GM23248 (cell line): ENCODE results near the gene CTNND2. TPM values are rescaled to one million over a fixed set of nuclear protein-coding genes. Genes with fewer than 3 reads are reported as not detected.

ENCODE experiments used
- DNase-seq: peaks from one replicate; pipeline ENCODE4 v3.0.0-alpha.2; 2015
- H2AFZ ChIP-seq: fragments of 200-600 bp; sonication (generic); 2 replicates; pipeline ENCODE4 v1.6.1; 2016; ENCODE audit warnings: antibody characterized with exemption
- H3F3A ChIP-seq: fragments of 200-600 bp; sonication (generic); 2 replicates; pipeline ENCODE4 v1.6.1; 2016; ENCODE audit warnings: mild to moderate bottlenecking, antibody characterized with exemption, mixed run types; ENCODE audit not compliant: insufficient read depth
- H3K27ac ChIP-seq: fragments of 200-600 bp; sonication (generic); 2 replicates; pipeline ENCODE4 v1.5.1; 2016; ENCODE audit warnings: mild to moderate bottlenecking
- H3K27me3 ChIP-seq: fragments of 200-600 bp; sonication (generic); replicated peaks from 2 replicates; pipeline ENCODE4 v1.6.1; 2016; ENCODE audit warnings: mild to moderate bottlenecking; ENCODE audit not compliant: insufficient read depth
- H3K36me3 ChIP-seq: fragments of 200-600 bp; sonication (generic); 2 replicates; pipeline ENCODE4 v1.6.1; 2016; ENCODE audit warnings: low read depth, mild to moderate bottlenecking
- H3K4me1 ChIP-seq: fragments of 200-600 bp; sonication (generic); 2 replicates; pipeline ENCODE4 v1.6.1; 2016; ENCODE audit warnings: mild to moderate bottlenecking; ENCODE audit not compliant: insufficient read depth
- H3K4me2 ChIP-seq: fragments of 200-600 bp; sonication (generic); one replicate; pipeline ENCODE4 v1.6.1; 2016; ENCODE audit warnings: mild to moderate bottlenecking; ENCODE audit not compliant: unreplicated experiment
- H3K4me3 ChIP-seq: fragments of 200-600 bp; sonication (generic); 2 replicates; pipeline ENCODE4 v1.5.1; 2016; ENCODE audit warnings: mild to moderate bottlenecking
- H3K79me2 ChIP-seq: fragments of 200-600 bp; sonication (generic); 2 replicates; pipeline ENCODE4 v1.6.1; 2016; ENCODE audit warnings: mild to moderate bottlenecking; ENCODE audit not compliant: insufficient read depth
- H3K9ac ChIP-seq: fragments of 200-600 bp; sonication (generic); 2 replicates; pipeline ENCODE4 v1.6.1; 2016; ENCODE audit warnings: mild to moderate bottlenecking
- H3K9me2 ChIP-seq: fragments of 200-600 bp; sonication (generic); 2 replicates; pipeline ENCODE4 v1.6.1; 2016; ENCODE audit warnings: mixed run types, mild to moderate bottlenecking, moderate library complexity; ENCODE audit not compliant: insufficient read depth
- H3K9me3 ChIP-seq: fragments of 200-600 bp; sonication (generic); one replicate; pipeline ENCODE4 v1.6.1; 2017; ENCODE audit warnings: low read depth
- H4K20me1 ChIP-seq: fragments of 200-600 bp; sonication (generic); 2 replicates; pipeline ENCODE4 v1.6.0; 2016; ENCODE audit not compliant: insufficient read depth
- EZH2 ChIP-seq: fragments of 200-600 bp; sonication (generic); IDR thresholded peaks from 2 replicates; pipeline ENCODE4 v1.6.1; 2018; ENCODE audit warnings: antibody characterized with exemption, mild to moderate bottlenecking; ENCODE audit not compliant: insufficient read depth, poor library complexity, severe bottlenecking
- EZH2phosphoT487 ChIP-seq: fragments of 200-600 bp; sonication (generic); IDR thresholded peaks from 2 replicates; pipeline ENCODE4 v1.6.1; 2018; ENCODE audit warnings: antibody characterized with exemption, moderate library complexity, mild to moderate bottlenecking, low read depth; ENCODE audit not compliant: insufficient read depth
- WGBS, 2 experiments: methylation state at CpG; one replicate each; pipeline ENCODE4 v1.1.6; 2015 to 2017; ENCODE audit warnings: low lambda C conversion rate in 2 of 2, low coverage in 1 of 2; ENCODE audit errors: missing lambda C conversion rate in 2 of 2; 5-methylcytosine and 5-hydroxymethylcytosine counted together
- in situ Hi-C: fragments of 300-500 bp; cut with MboI; formaldehyde crosslinking; loops from 2 replicates; pipeline ENCODE4 v1.15.0; 2020
- polyA plus RNA-seq: library from polyadenylated mRNA; unstranded; fragments of >200 nt; fragmentation: Nextera tagmentation; extraction: Ambion mirVana; gene quantifications from 2 replicates; pipeline ENCODE4 v1.2.1, GENCODE V29; 2016
- total RNA-seq: library from RNA; depleted of rRNA; stranded (reverse); fragments of >200 nt; shearing (Covaris generic); gene quantifications from 2 replicates; pipeline ENCODE4 v1.2.3, GENCODE V29; 2014

The CTNND2 gene
- total and polyA plus RNA-seq, 2 experiments from 2014 or later: not detected

DNA sequence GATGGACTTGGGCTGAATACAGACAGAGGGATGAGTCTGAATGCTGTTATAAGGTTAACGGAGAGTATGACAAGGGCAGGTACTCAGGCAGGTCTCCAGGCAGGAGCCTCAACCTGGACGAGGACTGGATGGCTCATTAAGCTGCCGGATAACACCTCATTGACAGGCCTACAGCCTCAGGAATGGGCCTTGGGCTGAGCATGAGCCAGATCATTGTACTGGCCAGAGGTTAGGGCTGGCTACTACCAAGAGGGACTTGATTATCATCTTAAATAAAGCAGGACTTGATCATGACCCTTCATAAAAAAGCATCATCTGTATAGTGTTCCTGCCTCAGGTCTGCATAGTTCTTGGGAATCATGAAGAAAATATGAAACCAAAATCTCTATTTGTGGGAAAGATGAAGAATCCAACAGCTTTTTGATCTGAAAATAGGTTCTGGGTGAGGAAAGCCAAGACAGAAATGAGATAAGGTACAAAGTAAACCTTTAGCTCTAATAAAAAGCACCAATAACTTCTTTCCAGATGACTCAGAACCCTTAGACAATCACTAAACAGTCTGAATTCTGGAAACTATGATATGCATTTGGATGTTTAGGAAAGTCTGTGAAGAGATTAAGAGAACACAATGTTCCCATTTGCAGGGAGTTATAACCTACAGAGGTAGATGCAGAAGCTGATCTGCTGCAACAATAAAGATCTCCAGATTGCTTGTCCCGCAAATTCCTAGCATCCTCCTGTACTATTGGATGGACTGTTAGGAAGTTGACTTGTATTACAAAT lies 343.1 kb downstream of the CTNND2 start:
- Histone ChIP-seq H3K27me3 (no peaks in the 10 kb centered on the region), H3K9me3 (no peaks in the 10 kb centered on the region), H3K36me3 (no peaks in the 10 kb centered on the region), H3F3A (no peaks in the 10 kb centered on the region), H3K9ac (no peak overlapping the region), H3K9me2 (no peaks in the 10 kb centered on the region), H3K79me2 (no peaks in the 10 kb centered on the region), H4K20me1 (no peaks in the 10 kb centered on the region), H2AFZ (no peak overlapping the region), H3K4me3 (no peak overlapping the region), H3K27ac (no peak overlapping the region), H3K4me1 (no peaks in the 10 kb centered on the region), H3K4me2 (no peak overlapping the region)
- TF ChIP-seq EZH2: no peak
- TF ChIP-seq EZH2phosphoT487: no peak
- no peak for DNase-seq
- 17 to 18% methylated on average over 4 of the region's 4 CpGs for WGBS, 2 experiments
- in situ Hi-C loops: no loop called here

DNA sequence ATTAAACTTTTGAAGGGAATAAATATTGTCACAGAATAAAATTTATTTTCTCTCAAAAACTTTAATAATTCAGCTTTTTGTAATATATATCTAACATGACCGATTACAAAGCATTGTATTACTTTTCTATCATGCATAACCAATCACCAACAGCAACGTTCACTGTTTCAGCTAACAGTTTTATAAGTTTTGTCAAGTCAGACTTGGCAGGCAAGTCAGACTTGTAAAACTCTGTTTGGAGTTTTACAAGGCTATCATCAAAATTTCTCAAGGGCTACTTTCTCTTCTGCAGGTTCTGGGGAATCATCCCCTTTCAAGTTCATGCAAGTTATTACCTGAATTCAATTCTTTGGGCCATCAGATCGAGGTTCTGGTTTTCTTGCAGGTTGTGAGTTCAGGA lies 347.2 kb downstream of the CTNND2 start:
- no peaks in the 10 kb centered on the region for H3K9me3 ChIP-seq
- no peaks in the 10 kb centered on the region for H3F3A ChIP-seq
- H3K4me2 ChIP-seq: no peak overlapping the region
- DNase-seq: no peak
- H3K9ac ChIP-seq: no peak overlapping the region
- H3K27ac ChIP-seq: no peak overlapping the region
- H3K4me1 ChIP-seq: no peaks in the 10 kb centered on the region
- H3K27me3 ChIP-seq: no peaks in the 10 kb centered on the region
- no peaks in the 10 kb centered on the region for H3K36me3 ChIP-seq
- H2AFZ ChIP-seq: no peak overlapping the region
- H4K20me1 ChIP-seq: no peaks in the 10 kb centered on the region
- in situ Hi-C loops: no loop called here
- no peaks in the 10 kb centered on the region for H3K79me2 ChIP-seq
- H3K4me3 ChIP-seq: no peak overlapping the region
- no peak for TF ChIP-seq EZH2phosphoT487
- 6 to 7% methylated on average over 3 of the region's 3 CpGs for WGBS, 2 experiments
- H3K9me2 ChIP-seq: no peaks in the 10 kb centered on the region

DNA sequence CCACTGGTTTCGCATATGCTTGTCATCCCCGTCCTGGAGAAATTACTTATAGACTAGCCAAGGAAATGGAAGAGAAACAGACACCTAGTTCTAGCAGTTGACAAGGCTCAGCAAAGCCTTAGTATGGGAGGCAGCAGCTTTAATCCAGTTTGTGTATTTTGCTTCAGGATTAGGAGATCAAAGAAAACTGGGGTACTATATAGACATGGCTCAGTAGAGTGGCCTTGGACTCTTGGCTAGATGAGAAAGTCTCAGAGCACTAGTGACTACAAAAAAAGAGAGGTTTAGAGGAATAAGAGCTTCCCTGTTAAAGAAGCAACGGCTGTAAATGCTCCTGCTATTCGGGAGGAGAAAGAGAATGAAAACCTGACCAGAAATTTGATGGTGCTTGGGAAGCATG lies 349.1 kb downstream of the CTNND2 start:
- Histone ChIP-seq H3K9ac (no peak overlapping the region), H3K27ac (no peak overlapping the region), H4K20me1 (no peaks in the 10 kb centered on the region), H3K4me1 (no peaks in the 10 kb centered on the region), H3K4me3 (no peak overlapping the region), H3K27me3 (no peaks in the 10 kb centered on the region), H3K79me2 (no peaks in the 10 kb centered on the region), H3K9me2 (no peaks in the 10 kb centered on the region), H3K9me3 (no peaks in the 10 kb centered on the region), H3K4me2 (no peak overlapping the region), H2AFZ (no peak overlapping the region), H3K36me3 (no peaks in the 10 kb centered on the region), H3F3A (no peaks in the 10 kb centered on the region)
- in situ Hi-C loops: no loop called here
- WGBS, 2 experiments: 11 to 20% methylated on average over 4 of the region's 4 CpGs
- no peak for DNase-seq
- TF ChIP-seq EZH2phosphoT487 (no peak), EZH2 (no peak)

DNA sequence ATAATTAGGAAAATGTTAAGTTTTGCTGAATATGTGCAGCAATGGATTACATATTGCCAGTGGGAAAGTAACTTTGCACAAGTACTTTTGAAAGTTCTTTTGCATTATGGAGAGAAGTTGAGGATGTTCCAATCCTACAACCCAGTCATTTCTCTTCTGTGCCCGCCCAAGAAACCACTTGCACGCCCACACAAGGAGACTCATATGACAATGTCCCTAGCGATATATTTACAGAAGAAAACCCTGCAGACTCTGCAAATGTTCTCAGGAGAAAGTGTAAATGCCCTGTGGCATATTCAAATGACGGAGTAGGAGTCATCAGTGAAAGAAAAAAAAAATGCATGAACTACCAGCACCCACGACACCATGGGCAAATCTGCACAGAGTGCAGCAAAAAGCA lies 356.5 kb downstream of the CTNND2 start:
- H4K20me1 ChIP-seq: no peaks in the 10 kb centered on the region
- in situ Hi-C loops: no loop called here
- TF ChIP-seq EZH2phosphoT487: no peak
- TF ChIP-seq EZH2: no peak
- no peak overlapping the region for H3K4me3 ChIP-seq
- H3K27me3 ChIP-seq: no peaks in the 10 kb centered on the region
- no peaks in the 10 kb centered on the region for H3K79me2 ChIP-seq
- 15 to 19% methylated on average over 5 of the region's 5 CpGs for WGBS, 2 experiments
- H3K4me1 ChIP-seq: no peaks in the 10 kb centered on the region
- no peak overlapping the region for H2AFZ ChIP-seq
- no peaks in the 10 kb centered on the region for H3K9me2 ChIP-seq
- DNase-seq: no peak
- no peaks in the 10 kb centered on the region for H3F3A ChIP-seq
- H3K27ac ChIP-seq: no peak overlapping the region
- no peak overlapping the region for H3K4me2 ChIP-seq
- H3K9me3 ChIP-seq: no peaks in the 10 kb centered on the region
- H3K9ac ChIP-seq: no peak overlapping the region
- H3K36me3 ChIP-seq: no peaks in the 10 kb centered on the region
